ENCODE measurements around the gene CCDC57.

Gene CCDC57

GRCh38 chr17:82239401-82239925 lies 26.8 kb upstream of the CCDC57 start:
- H3K4me1 ChIP-seq (ENCODE audit: low read depth, poor library complexity, severe bottlenecking) = peaks cover 36% of the 10 kb centered on the region
- peaks cover 6% of the 10 kb centered on the region; the same call in 1 of the 2 replicates for H3K27me3 ChIP-seq (ENCODE audit: insufficient read depth, low read depth)
- H4K20me1 ChIP-seq (ENCODE audit: insufficient read depth) = no peaks in the 10 kb centered on the region
- no peaks in the 10 kb centered on the region for H3K36me3 ChIP-seq (ENCODE audit: insufficient read depth)
- no peak overlapping the region for H2AFZ ChIP-seq (ENCODE audit: low read depth)
- H3K4me3 ChIP-seq (IDR thresholded peaks at IDR 0.05; ENCODE audit: insufficient read depth, low read depth, low read length) = no peak overlapping the region
- H3K27ac ChIP-seq = no peak overlapping the region
- H3K9ac ChIP-seq = no peak overlapping the region
- no peaks in the 10 kb centered on the region; the same call in 1 of the 2 replicates for H3K79me2 ChIP-seq (ENCODE audit: insufficient read depth, low read depth)
- TF ChIP-seq CTCF (conservative IDR thresholded peaks at IDR 0.05; ENCODE audit: low read depth, low read length) = no peak
- 0 out of 2 replicates have a peak overlapping the region, but pooled peaks have one; percentile 13 for H3K4me2 ChIP-seq

GRCh38 chr17:82238472-82239201 lies 26.0 kb upstream of the CCDC57 start:
- Histone ChIP-seq H4K20me1 (ENCODE audit: insufficient read depth) (no peaks in the 10 kb centered on the region), H3K4me2 (peak overlapping the region; percentile 96), H3K27me3 (ENCODE audit: insufficient read depth, low read depth) (peaks cover 9% of the 10 kb centered on the region; the same call in 1 of the 2 replicates), H3K4me3 (IDR thresholded peaks at IDR 0.05; ENCODE audit: insufficient read depth, low read depth, low read length) (no peak overlapping the region), H3K4me1 (ENCODE audit: low read depth, poor library complexity, severe bottlenecking) (peaks cover 36% of the 10 kb centered on the region), H3K36me3 (ENCODE audit: insufficient read depth) (no peaks in the 10 kb centered on the region), H3K9ac (peak overlapping the region; percentile 40; the same call in 1 of the 2 replicates), H3K27ac (peak overlapping the region; percentile 47), H3K79me2 (ENCODE audit: insufficient read depth, low read depth) (no peaks in the 10 kb centered on the region; the same call in 1 of the 2 replicates), H2AFZ (ENCODE audit: low read depth) (peak overlapping the region; percentile 32; the same call in 1 of the 2 replicates)
- TF ChIP-seq CTCF (conservative IDR thresholded peaks at IDR 0.05; ENCODE audit: low read depth, low read length) = no peak

GRCh38 chr17:82237746-82238471 lies 25.3 kb upstream of the CCDC57 start:
- H3K79me2 ChIP-seq (ENCODE audit: insufficient read depth, low read depth) = no peaks in the 10 kb centered on the region; the same call in 1 of the 2 replicates
- H4K20me1 ChIP-seq (ENCODE audit: insufficient read depth) = no peaks in the 10 kb centered on the region
- peak overlapping the region; percentile 40; the same call in 1 of the 2 replicates for H3K9ac ChIP-seq
- H3K4me1 ChIP-seq (ENCODE audit: low read depth, poor library complexity, severe bottlenecking) = peaks cover 36% of the 10 kb centered on the region
- peak overlapping the region; percentile 32; the same call in 1 of the 2 replicates for H2AFZ ChIP-seq (ENCODE audit: low read depth)
- TF ChIP-seq CTCF (conservative IDR thresholded peaks at IDR 0.05; ENCODE audit: low read depth, low read length) = no peak
- no peaks in the 10 kb centered on the region for H3K36me3 ChIP-seq (ENCODE audit: insufficient read depth)
- H3K4me3 ChIP-seq (IDR thresholded peaks at IDR 0.05; ENCODE audit: insufficient read depth, low read depth, low read length) = no peak overlapping the region
- H3K4me2 ChIP-seq = peak overlapping the region; percentile 96
- H3K27ac ChIP-seq = peak overlapping the region; percentile 47
- peaks cover 9% of the 10 kb centered on the region; the same call in 1 of the 2 replicates for H3K27me3 ChIP-seq (ENCODE audit: insufficient read depth, low read depth)

DNA sequence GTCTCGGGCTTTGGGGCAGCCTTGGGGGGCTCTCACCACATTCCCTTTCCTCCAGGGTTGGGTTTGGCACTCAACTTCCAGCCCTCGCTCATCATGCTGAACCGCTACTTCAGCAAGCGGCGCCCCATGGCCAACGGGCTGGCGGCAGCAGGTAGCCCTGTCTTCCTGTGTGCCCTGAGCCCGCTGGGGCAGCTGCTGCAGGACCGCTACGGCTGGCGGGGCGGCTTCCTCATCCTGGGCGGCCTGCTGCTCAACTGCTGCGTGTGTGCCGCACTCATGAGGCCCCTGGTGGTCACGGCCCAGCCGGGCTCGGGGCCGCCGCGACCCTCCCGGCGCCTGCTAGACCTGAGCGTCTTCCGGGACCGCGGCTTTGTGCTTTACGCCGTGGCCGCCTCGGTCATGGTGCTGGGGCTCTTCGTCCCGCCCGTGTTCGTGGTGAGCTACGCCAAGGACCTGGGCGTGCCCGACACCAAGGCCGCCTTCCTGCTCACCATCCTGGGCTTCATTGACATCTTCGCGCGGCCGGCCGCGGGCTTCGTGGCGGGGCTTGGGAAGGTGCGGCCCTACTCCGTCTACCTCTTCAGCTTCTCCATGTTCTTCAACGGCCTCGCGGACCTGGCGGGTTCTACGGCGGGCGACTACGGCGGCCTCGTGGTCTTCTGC lies 24.6 kb upstream of the CCDC57 start:
- Histone ChIP-seq H3K4me1 (ENCODE audit: low read depth, poor library complexity, severe bottlenecking) (peaks cover 36% of the 10 kb centered on the region), H3K27me3 (ENCODE audit: insufficient read depth, low read depth) (peaks cover 9% of the 10 kb centered on the region; the same call in 1 of the 2 replicates), H3K79me2 (ENCODE audit: insufficient read depth, low read depth) (no peaks in the 10 kb centered on the region), H3K27ac (no peak overlapping the region), H2AFZ (ENCODE audit: low read depth) (no peak overlapping the region), H4K20me1 (ENCODE audit: insufficient read depth) (no peaks in the 10 kb centered on the region), H3K36me3 (ENCODE audit: insufficient read depth) (no peaks in the 10 kb centered on the region), H3K4me2 (no peak overlapping the region), H3K4me3 (IDR thresholded peaks at IDR 0.05; ENCODE audit: insufficient read depth, low read depth, low read length) (no peak overlapping the region), H3K9ac (no peak overlapping the region)
- TF ChIP-seq CTCF (conservative IDR thresholded peaks at IDR 0.05; ENCODE audit: low read depth, low read length) = no peak
